HG03159 (cell line): ENCODE measurements around the gene RIMKLB.
"Not testable (repeated sequence)": the region's sequence is repeated elsewhere in the genome, so short reads cannot be mapped to it uniquely, and the experiment has no call there.

Experiments
- ATAC-seq: cut with Tn5 transposase; IDR thresholded peaks from one replicate; pipeline ENCODE4 v1.9.1; 2021; ENCODE audit warnings: mild to moderate bottlenecking, moderate library complexity; ENCODE audit not compliant: unreplicated experiment

RIMKLB gene

DNA sequence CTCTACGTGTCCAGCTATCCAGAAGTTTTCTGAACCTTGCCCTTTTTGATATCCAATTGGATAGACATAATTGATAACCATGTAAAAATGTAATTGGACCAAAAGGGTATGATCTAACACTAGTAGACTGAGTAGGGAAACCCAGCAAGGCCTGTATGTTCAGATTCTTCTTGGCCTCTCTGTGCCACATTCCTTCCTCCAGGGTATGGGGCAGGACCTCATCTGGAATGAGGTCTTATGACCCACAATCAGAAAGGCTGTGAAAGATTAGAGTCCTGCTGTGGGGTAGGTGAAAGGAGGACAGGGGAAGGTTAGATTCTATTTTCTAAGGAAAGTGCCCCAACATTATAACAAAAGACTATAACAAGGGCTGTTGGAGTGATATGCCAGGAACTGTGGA, 73.3 kb downstream of the RIMKLB start:
- no peak for ATAC-seq

DNA sequence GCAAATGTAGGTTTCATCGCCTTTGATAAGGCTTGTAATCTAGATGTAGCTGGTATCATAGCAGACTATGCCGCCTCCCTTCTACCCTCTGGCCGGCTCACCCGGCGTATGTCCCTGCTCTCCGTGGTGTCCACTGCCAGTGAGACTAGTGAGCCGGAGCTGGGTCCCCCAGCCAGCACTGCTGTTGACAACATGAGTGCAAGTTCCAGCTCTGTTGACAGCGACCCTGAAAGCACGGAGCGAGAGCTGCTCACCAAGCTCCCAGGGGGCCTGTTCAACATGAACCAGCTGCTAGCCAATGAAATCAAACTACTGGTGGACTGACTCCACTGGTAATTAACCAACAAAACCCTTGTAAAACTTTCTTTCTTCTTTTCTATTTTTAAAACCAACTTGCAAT, 75.7 kb downstream of the RIMKLB start:
- no peak for ATAC-seq

DNA sequence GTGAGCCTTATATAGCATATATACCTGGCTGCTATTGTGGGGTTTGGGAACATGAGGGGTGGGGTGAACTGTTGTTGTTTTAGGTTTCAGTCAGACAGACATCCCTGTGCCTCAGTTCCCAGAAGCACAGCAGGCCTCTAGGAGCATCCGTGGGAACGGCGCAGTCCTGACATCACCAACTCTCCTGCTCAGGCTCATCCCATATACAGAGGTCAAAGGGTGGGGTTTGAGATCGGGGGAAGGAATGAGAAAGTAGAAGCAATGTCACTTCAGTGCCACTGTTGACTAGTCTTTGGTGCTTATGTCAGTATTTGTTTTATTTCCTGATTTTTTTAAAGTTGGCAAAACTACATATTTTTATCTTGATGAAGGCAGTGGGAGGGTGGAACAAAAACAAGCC, 81.5 kb downstream of the RIMKLB start:
- ATAC-seq, result no peak

DNA sequence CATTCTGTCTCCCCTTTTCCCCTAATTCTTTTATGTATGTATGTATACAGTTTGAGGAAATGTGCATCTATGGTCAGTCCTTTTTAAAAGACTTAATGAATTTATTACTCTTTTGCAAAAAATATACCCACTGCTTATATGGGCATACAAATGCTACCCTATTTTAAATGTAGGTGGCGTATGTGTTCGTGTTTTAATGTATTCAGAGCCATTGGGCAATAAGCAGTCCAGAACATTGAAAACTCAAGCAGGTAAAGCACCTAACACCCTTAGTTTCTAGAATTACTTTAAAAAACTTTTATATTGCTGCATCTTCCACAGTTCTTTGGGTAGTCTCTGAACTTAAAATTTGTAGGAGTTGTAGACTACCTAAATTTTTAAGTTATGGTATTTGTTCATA, 82.1 kb downstream of the RIMKLB start:
- no peak for ATAC-seq

DNA sequence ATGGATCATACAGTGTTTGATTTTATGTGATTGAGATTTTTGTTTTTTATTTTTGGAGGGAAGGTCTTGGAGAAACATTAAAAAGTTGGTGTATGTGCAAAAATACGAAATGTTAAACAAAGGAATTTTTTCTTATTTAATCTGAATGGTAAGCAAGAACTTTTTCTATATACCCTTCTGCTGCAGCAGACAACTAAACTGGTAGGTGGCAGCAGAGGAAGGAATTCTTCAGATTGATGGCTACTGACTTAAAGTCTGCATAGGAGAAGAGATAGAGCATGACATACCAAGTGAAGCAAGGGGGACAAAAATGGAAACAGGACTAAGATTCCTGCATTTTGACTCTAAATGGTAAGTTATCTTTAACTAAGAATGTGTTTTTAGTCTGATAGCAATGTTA, 82.6 kb downstream of the RIMKLB start:
- no peak for ATAC-seq

DNA sequence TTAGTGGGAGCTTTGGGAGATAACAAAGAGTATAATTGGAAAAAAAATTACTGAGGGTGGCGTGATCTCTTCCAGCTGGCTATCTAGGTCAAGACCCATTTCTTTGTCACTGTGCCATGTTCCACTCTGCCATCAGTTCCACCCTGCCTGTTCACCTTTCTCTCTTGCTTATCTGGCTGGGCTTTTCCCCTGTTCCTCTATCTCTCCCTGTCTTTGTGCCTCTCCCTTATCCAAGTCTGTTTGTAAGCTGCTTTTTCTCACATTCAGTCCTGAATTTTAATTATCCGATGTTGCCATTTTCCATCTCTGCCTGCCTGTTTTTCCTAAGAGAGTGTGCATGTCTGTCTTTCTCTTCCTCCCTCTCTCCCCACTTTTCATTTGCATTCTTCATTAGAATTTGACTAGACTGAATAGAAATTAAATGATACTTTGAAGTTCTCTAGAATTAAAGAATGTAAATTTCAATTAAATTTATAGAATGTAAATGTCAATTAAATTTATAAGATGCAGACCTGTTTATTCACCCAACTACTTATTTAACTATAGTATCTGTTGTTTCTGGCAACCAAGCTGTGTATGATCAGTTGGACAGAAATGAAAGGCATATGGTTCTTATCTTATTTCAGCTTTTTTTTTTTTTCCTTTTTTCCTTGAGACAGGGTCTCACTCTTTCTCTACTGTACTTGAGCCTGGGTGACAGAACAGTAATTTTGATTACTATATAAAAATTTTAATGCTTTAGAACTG, 83.8 kb downstream of the RIMKLB start:
- no peak for ATAC-seq

DNA sequence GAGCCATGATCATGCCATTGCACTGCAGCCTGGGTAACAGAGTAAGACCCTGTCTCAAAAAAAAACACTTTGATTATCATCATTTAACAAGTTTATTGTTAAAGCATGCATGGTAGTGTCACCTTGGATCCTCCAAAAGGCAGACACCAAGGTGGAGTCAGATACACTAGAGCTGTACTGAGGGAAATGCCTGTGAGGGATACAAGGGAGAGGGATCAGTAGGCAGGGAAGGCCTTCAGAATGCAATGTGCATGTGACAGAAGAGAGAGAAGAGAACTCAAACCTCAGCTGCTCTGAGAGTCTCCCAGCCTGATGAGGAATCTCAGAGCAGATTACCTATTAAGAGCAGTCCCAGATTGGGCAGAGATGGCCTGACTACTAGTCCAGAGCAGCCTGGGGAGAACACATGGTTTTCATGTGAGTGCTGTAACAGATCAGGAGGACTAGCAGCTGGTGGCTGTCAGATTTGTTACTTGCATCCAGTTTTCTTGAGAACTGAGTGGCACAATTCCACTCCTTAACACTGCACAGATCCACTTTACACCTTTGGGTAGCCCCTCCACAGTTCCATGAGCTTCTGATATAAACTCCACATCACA, 86.6 kb downstream of the RIMKLB start:
- ATAC-seq, result no peak

DNA sequence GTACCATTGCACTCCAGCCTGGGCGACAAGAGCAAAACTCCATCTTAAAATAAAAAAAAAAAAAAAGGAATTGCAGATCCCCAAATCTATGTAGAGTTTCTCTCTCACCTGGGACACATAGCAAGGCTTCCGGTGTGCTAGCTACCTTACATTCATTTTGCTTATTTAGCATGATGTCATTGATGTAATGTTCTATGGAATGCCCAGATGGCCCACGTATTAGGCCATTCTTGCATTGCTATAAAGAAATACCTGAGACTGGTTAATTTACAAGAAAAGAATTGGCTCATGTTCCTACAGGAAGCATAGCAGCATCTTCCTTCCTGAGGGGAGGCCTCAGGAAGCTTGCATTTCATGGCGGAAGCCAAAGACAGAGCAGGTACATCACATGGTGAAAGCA, 87.7 kb downstream of the RIMKLB start:
- ATAC-seq, result no peak

DNA sequence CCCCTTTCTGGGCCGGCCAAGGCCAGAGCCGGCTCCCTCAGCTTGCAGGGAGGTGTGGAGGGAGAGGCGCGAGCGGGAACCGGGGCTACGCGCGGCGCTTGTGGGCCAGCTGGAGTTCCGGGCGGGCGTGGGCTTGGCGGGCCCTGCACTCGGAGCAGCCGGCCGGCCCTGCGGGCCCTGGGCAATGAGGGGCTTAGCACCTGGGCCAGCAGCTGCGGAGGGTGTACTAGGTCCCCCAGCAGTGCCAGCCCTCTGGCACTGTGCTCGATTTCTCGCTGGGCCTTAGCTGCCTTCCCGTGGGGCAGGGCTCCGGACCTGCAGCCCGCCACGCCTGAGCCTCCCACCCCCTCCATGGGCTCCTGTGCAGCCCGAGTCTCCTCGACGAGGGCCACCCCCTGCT, 89.4 kb downstream of the RIMKLB start:
- ATAC-seq, result not testable (repeated sequence)

DNA sequence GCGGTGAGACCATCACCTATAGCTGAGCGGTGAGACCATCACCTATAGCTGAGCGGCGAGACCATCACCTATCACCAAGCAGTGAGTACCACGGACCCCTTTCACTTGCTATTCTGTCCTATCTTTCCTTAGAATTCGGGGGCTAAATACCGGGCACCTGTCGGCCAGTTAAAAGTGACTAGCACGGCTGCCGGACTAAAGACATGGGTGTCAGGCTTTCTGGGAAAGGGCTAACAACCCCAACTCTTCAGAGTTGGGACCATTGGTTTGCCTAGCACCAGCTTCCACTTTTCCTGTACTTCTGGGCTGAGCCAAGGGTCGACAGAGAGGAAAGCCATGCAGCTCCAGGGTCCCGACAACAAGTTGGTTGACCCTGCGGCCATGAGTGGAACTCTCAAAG, 90.9 kb downstream of the RIMKLB start:
- ATAC-seq, result not testable (repeated sequence)

DNA sequence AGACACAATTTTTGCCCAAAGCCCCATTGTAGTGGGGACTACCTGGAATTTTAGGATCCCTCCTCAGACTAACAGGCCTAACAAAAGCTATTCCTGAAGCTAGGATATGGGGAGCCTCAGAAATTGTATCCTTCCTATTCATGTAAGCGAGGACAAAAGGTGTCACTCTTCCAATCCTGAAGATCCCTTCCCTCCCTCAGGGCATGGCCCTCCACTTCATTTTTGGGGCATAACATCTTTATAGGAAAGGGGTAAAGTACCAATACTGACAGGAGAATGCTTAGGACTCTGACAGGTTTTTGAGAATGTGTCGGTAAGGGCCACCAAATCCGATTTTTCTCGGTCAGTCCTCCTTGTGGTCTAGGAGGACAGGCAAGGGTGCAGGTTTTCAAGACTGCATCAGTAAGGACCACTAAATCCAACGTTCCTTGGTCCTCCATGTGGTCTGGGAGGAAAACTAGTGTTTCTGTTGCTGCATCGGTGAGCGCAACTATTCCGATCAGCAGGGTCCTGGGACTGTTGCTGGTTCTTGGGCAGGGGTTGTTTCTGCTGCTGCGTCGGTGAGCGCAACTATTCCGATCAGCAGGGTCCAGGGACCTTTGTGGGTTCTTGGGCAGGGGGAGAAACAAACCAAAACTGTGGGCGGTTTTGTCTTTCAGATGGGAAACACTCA, 91.7 kb downstream of the RIMKLB start:
- not testable (repeated sequence) for ATAC-seq

DNA sequence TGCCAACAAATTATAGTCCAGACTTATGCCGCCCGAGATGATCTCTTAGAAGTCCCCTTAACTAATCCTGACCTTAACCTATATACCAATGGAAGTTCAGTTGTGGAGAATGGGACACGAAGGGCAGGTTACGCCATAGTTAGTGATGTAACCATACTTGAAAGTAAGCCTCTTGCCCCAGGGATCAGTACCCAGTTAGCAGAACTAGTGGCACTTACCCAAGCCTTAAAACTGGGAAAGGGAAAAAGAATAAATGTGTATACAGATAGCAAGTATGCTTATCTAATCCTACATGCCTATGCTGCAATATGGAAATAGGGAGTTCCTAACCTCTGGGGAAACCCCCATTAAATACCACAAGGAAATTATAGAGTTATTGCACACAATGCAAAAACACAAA, 95.4 kb downstream of the RIMKLB start:
- not testable (repeated sequence) for ATAC-seq

DNA sequence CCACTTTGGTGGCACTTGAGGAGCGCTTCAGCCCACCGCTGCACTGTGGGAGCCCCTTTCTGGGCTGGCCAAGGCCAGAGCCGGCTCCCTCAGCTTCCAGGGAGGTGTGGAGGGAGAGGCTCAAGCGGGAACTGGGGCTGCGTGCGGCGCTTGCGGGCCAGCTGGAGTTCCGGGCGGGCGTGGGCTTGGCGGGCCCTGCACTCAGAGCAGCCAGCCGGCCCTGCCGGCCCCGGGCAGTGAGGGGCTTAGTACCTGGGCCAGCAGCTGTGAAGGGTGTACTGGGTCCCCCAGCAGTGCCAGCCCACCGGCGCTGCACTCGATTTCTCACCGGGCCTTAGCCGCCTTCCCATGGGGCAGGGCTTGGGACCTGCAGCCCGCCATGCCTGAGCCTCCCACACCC, 96.8 kb downstream of the RIMKLB start:
- not testable (repeated sequence) for ATAC-seq

DNA sequence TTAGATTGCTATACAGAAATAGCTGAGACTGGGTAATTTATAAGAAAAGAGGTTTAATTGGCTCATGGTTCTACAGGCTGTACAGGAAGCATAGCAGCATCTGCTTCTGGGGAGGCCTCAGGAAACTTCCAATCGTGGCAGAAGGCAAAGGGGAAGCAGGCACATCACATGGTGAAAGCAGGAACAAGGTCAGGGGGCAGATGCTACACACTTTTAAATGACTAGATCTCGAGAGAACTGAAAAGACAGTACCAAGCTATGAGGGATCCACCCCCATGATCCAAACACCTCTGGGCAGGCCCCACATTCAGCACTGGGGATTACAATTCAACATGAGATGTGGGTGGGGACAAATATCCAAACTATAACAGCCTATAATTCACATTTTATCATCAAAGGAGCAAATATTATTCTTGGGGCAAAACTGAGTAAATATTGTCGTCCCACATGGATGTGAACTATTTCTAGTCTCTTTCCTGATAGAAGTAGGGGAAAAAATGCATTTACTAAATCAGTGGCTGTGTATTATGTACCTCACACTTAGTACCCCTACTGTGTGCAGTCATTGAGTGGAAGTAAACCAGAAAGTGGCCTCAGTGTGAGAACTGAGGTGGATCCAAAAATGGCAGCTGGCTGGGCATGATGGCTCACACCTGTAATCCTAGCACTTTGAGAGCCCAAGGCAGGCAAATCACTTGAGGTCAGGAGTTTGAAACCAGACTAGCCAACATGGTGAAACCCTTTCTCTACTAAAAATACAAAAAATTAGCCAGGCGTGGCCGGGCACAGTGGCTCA, 99.2 kb downstream of the RIMKLB start:
- ATAC-seq, result no peak

DNA sequence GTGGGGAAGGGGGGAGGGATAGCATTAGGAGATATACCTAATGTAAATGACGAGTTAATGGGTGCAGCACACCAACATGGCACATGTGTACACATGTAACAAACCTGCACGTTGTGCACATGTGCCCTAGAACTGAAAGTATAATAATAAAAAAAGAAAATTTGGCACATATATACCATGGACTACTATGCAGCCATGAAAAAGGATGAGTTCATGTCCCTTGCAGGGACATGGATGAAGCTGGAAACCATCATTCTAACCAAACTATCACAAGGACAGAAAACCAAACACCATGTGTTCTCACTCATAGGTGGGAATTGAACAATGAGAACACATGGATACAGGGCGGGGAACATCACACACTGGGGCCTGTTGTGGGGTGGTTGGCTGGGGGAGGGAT, 103.4 kb downstream of the RIMKLB start:
- not testable (repeated sequence) for ATAC-seq

DNA sequence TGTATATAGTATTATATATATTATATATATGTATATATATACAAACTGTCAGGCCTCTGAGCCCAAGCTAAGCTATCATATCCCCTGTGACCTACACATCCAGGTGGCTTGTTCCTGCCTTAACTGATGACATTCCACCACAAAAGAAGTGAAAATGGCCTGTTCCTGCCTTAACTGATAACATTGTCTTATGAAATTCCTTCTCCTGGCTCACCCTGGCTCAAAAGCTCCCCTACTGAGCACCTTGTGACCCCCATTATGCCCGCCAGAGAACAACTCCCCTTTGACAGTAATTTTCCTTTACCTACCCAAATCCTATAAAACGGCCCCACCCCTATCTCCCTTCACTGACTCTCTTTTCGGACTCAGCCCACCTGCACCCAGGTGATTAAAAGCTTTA, 107.0 kb downstream of the RIMKLB start:
- not testable (repeated sequence) for ATAC-seq

DNA sequence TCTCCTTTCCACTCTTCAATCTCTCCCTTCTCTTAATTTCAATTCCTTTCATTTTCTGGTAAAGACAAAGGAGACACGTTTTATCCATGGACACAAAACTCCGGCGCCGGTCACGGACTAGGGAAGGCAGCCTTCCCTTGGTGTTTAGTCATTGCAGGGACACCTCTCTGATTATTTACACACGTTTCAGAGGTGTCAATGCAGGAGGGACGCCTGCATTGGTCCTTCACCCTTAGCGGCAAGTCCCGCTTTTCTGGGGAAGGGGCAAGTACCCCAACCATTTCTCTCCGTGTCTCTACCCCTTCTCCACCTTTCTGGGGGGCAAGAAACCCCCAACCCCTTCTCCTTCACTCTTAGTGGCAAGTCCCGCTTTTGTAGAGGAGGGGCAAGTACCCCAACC, 107.7 kb downstream of the RIMKLB start:
- not testable (repeated sequence) for ATAC-seq

DNA sequence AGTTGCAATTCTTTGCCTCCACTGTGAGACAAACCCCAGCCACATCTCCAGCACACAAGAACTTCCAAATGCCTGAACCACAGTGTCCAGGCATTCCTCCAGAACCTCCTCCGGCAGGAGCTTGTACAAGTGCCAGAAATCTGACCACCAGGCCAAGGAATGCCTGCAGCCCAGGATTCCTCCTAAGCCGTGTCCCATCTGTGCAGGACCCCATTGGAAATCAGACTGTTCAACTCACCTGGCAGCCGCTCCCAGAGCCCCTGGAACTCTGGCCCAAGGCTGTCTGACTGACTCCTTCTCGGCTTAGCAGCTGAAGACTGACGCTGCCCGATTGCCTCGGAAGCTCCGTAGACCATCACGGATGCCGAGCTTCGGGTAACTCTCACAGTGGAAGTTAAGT, 109.3 kb downstream of the RIMKLB start:
- not testable (repeated sequence) for ATAC-seq

DNA sequence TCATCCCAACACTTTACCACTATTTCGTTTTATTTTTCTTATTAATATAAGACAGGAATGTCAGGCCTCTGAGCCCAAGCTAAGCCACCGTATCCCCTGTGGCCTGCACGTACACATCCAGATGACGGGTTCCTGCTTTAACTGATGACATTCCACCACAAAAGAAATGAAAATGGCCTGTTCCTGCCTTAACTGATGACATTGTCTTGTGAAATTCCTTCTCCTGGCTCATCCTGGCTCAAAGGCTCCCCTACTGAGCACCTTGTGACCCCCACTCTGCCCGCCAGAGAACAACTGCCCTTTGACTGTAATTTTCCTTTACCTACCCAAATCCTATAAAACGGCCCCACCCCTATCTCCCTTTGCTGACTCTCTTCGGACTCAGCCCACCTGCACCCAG, 112.3 kb downstream of the RIMKLB start:
- not testable (repeated sequence) for ATAC-seq

DNA sequence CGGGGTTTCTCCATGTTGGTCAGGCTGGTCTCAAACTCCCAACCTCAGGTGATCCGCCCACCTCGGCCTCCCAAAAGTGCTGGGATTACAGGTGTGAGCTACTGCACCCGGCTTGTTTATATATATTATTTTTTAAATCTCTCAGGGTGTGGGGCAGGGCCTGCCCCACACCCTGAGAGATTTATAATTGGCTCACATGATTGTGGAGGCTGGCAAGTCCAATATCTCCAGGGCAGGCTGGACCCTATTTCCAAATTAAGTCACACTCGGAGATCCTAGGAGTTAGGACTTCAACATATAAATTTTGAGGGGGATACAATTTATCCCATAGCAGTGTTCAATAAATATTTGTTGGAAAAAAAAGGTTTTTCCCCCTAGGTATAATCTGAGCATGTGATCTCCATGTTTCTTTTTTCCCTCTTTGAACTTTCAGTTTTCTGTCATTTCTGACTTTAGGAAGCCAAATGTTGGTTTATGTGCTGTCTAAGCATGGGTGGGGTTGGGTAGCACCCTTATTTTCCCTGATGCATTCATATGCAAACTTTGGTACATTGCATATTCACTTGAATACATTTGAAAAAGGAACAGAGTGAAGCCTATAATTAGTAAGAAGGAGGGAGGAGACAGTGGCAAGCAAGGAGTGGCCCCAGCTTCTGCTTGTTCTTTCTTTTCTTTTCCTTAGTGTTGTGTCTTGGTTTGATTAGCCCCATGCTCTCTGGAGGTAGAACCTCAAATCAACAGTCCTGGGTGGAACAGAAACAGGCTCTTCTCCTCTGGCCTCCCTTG, 116.0 kb downstream of the RIMKLB start:
- ATAC-seq, result no peak
